NCI-H460 (cell line): ENCODE data around the gene NXPH2. TPM values are rescaled to one million over a fixed set of nuclear protein-coding genes. Genes with fewer than 3 reads are reported as not detected.

Experiments
- DNase-seq: peaks from one replicate; pipeline ENCODE4 v3.0.0-alpha.2; 2016; ENCODE audit warnings: low read depth; ENCODE audit errors: extremely low read depth
- total RNA-seq: library from RNA; depleted of rRNA; stranded (reverse); fragments of >200 nt; shearing (Covaris generic); gene quantifications from 2 replicates; pipeline ENCODE4 v1.2.3, GENCODE V29; 2014

The NXPH2 gene
- total RNA-seq, 1 experiment from 2014 or later, result 0.89 TPM

GRCh38 chr2:138640921-138641676 is 139.1 kb downstream of the NXPH2 start:
- no peak for DNase-seq

GRCh38 chr2:138637686-138638085 is 142.5 kb downstream of the NXPH2 start:
- no peak for DNase-seq

GRCh38 chr2:138637061-138637460 is 143.1 kb downstream of the NXPH2 start:
- DNase-seq, result no peak

- DNase-seq, result no peak
Measured at GRCh38 chr2:138633049-138633448, 147.1 kb downstream of the NXPH2 start.

- peak; percentile 14 for DNase-seq
Measured at GRCh38 chr2:138632066-138632620, 148.0 kb downstream of the NXPH2 start.

GRCh38 chr2:138630164-138630563 is 150.0 kb downstream of the NXPH2 start:
- DNase-seq, result no peak

- DNase-seq, result no peak
Measured at GRCh38 chr2:138626148-138626547, 154.0 kb downstream of the NXPH2 start.

- no peak for DNase-seq
Measured at GRCh38 chr2:138622613-138623012, 157.6 kb downstream of the NXPH2 start.

GRCh38 chr2:138621139-138621538 is 159.1 kb downstream of the NXPH2 start:
- no peak for DNase-seq

GRCh38 chr2:138620431-138620830 is 159.8 kb downstream of the NXPH2 start:
- DNase-seq, result no peak
